NCI-H146 treated with DMSO at 0.1 percent for 48 hours (cell line): ENCODE measurements around the gene REM2.

Source experiments
- DNase-seq: peaks from one replicate; lab custom pipeline; 2025; ENCODE audit not compliant: unreplicated experiment; lab: John Stamatoyannopoulos, UW

REM2 gene

GRCh38 chr14:22872833-22873520 is 10.0 kb upstream of the REM2 start:
- DNase-seq = no peak

GRCh38 chr14:22875003-22875747 is 7.8 kb upstream of the REM2 start:
- DNase-seq = no peak

GRCh38 chr14:22875748-22876319 is 7.2 kb upstream of the REM2 start:
- DNase-seq = no peak

GRCh38 chr14:22877000-22877501 is 6.0 kb upstream of the REM2 start:
- no peak for DNase-seq

GRCh38 chr14:22878271-22879246 is 4.5 kb upstream of the REM2 start:
- no peak for DNase-seq

GRCh38 chr14:22882064-22882463 is 958 bp upstream of the REM2 start:
- DNase-seq = no peak

GRCh38 chr14:22882529-22883172 is 371 bp upstream of the REM2 start:
- DNase-seq = peak; percentile 52

- no peak for DNase-seq
These were observed 1.2 kb downstream of the REM2 start for GRCh38 chr14:22884076-22884737.

GRCh38 chr14:22884738-22885523 is 1.9 kb downstream of the REM2 start:
- no peak for DNase-seq

GRCh38 chr14:22885975-22886374 is 3.0 kb downstream of the REM2 start:
- no peak for DNase-seq

- peak; percentile 46 for DNase-seq
These were observed 3.7 kb downstream of the REM2 start for GRCh38 chr14:22886500-22887259.

- DNase-seq = peak; percentile 89
These were observed 4.4 kb downstream of the REM2 start for GRCh38 chr14:22887260-22887989.

GRCh38 chr14:22887990-22888378 is 5.0 kb downstream of the REM2 start:
- no peak for DNase-seq

GRCh38 chr14:22888662-22889061 is 5.6 kb downstream of the REM2 start:
- no peak for DNase-seq

GRCh38 chr14:22890416-22890815 is 7.4 kb downstream of the REM2 start:
- no peak for DNase-seq

- no peak for DNase-seq
These were observed 9.5 kb downstream of the REM2 start for GRCh38 chr14:22892488-22892887.

- no peak for DNase-seq
These were observed 10.7 kb downstream of the REM2 start for GRCh38 chr14:22893706-22894105.

GRCh38 chr14:22895402-22895801 is 12.4 kb downstream of the REM2 start:
- DNase-seq = no peak
